ENCODE results near the gene YWHAE. TPM values are rescaled to one million over a fixed set of nuclear protein-coding genes. Genes with fewer than 3 reads are reported as not detected.

YWHAE gene
- total RNA-seq, 2 donors from 2014 or later = 643 to 716 TPM

DNA sequence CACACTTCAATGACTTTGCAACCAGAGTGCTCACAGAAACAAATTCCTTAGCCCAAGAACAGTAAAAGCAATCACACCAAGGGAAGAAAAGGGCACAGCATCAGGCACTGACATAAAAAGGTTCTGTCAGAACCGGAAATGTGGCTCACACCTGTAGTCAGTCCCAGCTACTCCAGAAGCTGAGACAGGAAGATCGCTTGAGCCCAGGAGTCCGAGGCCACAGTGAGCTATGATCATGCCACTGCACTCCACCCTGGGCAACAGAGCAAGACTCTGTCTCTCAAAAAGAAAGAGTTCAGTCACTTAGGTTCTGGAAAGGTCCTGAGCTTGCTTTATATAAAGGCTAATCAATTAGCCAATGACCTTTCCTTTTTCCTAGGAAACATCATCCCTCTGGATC is 22.7 kb downstream of the YWHAE start:
- Histone ChIP-seq H3K27me3 (replicated peaks; ENCODE audit: insufficient read depth) (no peaks in the 10 kb centered on the region), H3K9me3 (no peaks in the 10 kb centered on the region), H3K27ac (peak overlapping the region; percentile 47 to 65), H3K36me3 (no peaks in the 10 kb centered on the region), H3K4me1 (replicated peaks) (peaks cover 34% of the 10 kb centered on the region), H3K4me3 (no peak overlapping the region)
- no peak for DNase-seq (ENCODE audit: low spot score)
- TF ChIP-seq POLR2A (IDR thresholded peaks at IDR 0.05) (no peak), POLR2AphosphoS5 (IDR thresholded peaks at IDR 0.05) (no peak)
- TF ChIP-seq, protein P1, sequence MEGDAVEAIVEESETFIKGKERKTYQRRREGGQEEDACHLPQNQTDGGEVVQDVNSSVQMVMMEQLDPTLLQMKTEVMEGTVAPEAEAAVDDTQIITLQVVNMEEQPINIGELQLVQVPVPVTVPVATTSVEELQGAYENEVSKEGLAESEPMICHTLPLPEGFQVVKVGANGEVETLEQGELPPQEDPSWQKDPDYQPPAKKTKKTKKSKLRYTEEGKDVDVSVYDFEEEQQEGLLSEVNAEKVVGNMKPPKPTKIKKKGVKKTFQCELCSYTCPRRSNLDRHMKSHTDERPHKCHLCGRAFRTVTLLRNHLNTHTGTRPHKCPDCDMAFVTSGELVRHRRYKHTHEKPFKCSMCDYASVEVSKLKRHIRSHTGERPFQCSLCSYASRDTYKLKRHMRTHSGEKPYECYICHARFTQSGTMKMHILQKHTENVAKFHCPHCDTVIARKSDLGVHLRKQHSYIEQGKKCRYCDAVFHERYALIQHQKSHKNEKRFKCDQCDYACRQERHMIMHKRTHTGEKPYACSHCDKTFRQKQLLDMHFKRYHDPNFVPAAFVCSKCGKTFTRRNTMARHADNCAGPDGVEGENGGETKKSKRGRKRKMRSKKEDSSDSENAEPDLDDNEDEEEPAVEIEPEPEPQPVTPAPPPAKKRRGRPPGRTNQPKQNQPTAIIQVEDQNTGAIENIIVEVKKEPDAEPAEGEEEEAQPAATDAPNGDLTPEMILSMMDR (IDR thresholded peaks at IDR 0.05) = no peak
- 65% methylated on average over 3 of the region's 3 CpGs for WGBS
- intact Hi-C loops (cut with DNase I) = no loop called here

DNA sequence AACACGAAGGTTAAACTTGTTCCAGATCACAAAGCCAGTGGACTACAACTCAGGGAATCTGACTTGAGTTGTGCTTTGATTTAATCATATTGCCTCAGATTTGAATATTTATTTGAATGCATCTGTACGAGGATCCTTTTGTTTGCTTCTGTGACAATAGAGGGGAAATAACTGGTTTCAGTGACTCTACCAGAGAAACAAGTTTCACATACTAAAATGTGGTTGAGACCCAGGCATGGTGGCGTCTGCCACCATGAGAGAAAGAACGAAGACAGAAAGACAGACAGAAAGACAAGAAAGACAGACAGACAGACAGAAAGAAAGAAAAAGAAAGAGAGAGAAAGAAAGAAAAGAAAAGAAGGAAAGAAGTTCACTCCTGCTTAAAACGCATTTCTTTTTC is 24.0 kb downstream of the YWHAE start:
- intact Hi-C loops (cut with DNase I) = no loop called here
- no peak overlapping the region for H3K4me3 ChIP-seq
- H3K9me3 ChIP-seq = no peaks in the 10 kb centered on the region
- WGBS = 22% methylated on average over 5 of the region's 5 CpGs
- peak overlapping the region; percentile 47 to 65 for H3K27ac ChIP-seq
- no peaks in the 10 kb centered on the region for H3K27me3 ChIP-seq (replicated peaks; ENCODE audit: insufficient read depth)
- H3K36me3 ChIP-seq = no peaks in the 10 kb centered on the region
- TF ChIP-seq POLR2AphosphoS5 (IDR thresholded peaks at IDR 0.05) (no peak), POLR2A (IDR thresholded peaks at IDR 0.05) (no peak)
- TF ChIP-seq, protein P1 (IDR thresholded peaks at IDR 0.05) = no peak
- no peak for DNase-seq (ENCODE audit: low spot score)
- peaks cover 34% of the 10 kb centered on the region for H3K4me1 ChIP-seq (replicated peaks)

DNA sequence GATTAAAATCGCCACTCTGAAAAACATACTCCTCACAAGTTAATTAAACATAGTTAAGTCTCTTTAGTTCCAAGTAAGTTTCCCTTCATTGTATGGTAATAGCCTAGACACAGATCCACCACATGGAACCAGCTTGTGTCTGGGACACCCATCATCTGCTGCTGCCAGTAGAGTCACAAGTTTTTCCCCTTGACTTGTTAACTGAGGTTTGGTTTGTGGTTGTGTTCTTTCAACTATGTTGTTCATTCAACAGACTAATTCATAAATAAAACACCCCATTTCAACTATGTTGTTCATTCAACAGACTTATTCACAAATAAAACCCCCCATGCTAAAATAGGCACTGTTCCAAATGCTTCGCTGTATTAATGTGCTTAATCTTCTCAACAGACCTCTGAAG is 24.4 kb downstream of the YWHAE start:
- H3K27ac ChIP-seq = peak overlapping the region; percentile 47 to 65
- TF ChIP-seq POLR2A (IDR thresholded peaks at IDR 0.05) (no peak), POLR2AphosphoS5 (IDR thresholded peaks at IDR 0.05) (no peak)
- TF ChIP-seq, protein P1 (IDR thresholded peaks at IDR 0.05) = no peak
- no peak overlapping the region for H3K4me3 ChIP-seq
- no peaks in the 10 kb centered on the region for H3K27me3 ChIP-seq (replicated peaks; ENCODE audit: insufficient read depth)
- H3K9me3 ChIP-seq = no peaks in the 10 kb centered on the region
- H3K36me3 ChIP-seq = no peaks in the 10 kb centered on the region
- no peak for DNase-seq (ENCODE audit: low spot score)
- 20% methylated on average over 2 of the region's 2 CpGs for WGBS
- intact Hi-C loops (cut with DNase I) = no loop called here
- H3K4me1 ChIP-seq (replicated peaks) = peaks cover 34% of the 10 kb centered on the region

DNA sequence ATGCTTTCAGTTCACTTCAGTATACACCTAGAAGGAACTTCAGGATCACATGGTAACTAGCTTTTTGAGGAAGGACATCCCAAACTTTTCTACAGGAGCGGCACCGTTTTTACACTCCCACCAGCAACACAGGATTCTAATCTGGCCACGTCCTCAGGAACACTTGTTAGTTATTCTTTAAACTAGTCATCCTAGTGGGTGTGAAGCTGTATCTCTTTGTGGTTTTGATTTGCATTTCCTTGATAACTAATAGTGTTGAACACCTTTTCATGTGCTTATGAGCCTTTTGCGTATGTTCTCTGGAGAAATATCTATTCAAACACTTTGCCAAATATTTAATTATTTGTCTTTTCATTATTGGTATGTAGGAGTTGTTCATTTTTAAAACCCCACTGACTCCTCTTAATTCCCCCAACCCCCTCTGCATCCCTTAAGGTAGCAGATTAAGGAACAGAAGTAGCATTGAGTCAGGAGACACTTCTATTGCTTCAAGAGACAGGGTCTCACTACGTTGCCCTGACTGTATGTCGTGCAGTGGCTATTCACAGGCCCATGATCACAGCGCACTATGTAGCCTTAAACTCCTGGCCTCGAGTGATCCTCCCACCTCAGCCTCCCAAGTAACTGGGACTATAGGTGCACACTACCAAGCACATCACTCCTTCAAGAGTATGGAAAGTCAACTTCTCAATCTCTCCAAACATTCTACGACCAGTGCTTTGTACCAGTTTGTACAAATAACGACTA is 25.4 kb downstream of the YWHAE start:
- intact Hi-C loops (cut with DNase I) = no loop called here
- H3K27me3 ChIP-seq (replicated peaks; ENCODE audit: insufficient read depth) = no peaks in the 10 kb centered on the region
- H3K27ac ChIP-seq = peak overlapping the region in 1 of 2 donors; percentile 47
- no peak overlapping the region for H3K4me3 ChIP-seq
- H3K4me1 ChIP-seq (replicated peaks) = peaks cover 34% of the 10 kb centered on the region
- DNase-seq (ENCODE audit: low spot score) = no peak
- WGBS = 64% methylated on average over 10 of the region's 10 CpGs
- no peaks in the 10 kb centered on the region for H3K9me3 ChIP-seq
- TF ChIP-seq POLR2A (IDR thresholded peaks at IDR 0.05) = no peak
- TF ChIP-seq, protein P1 (IDR thresholded peaks at IDR 0.05) = no peak
- no peak for TF ChIP-seq POLR2AphosphoS5 (IDR thresholded peaks at IDR 0.05)
- H3K36me3 ChIP-seq = no peaks in the 10 kb centered on the region

DNA sequence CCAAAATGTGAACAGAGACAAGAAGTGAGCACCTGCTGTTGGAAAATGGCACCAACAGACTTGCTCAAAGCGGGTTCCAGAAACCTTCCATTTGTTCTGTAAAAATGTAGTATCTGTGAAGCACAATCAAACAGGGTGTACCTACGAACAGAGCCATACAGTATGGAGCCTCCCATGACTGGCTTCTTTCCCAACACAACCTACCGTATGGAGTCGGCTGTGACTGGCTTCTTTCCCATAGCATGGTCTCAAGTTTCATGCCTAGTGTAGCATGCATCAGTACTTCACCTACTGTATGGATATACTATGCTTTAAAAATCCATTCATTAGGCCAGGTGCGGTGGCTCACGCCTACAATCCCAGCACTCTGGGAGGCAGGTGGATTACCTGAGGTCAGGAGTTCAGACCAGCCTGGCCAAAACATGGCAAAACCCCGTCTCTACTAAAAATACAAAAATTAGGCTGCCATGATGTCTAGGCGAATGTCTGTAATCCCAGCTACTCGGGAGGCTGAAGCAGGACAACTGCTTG is 26.2 kb downstream of the YWHAE start:
- Histone ChIP-seq H3K36me3 (no peaks in the 10 kb centered on the region), H3K9me3 (no peaks in the 10 kb centered on the region), H3K4me3 (no peak overlapping the region), H3K27ac (peak overlapping the region in 1 of 2 donors; percentile 18), H3K4me1 (replicated peaks) (peaks cover 30% of the 10 kb centered on the region), H3K27me3 (replicated peaks; ENCODE audit: insufficient read depth) (no peaks in the 10 kb centered on the region)
- TF ChIP-seq, protein P1 (IDR thresholded peaks at IDR 0.05) = no peak
- TF ChIP-seq POLR2A (IDR thresholded peaks at IDR 0.05) (no peak), POLR2AphosphoS5 (IDR thresholded peaks at IDR 0.05) (no peak)
- no peak for DNase-seq (ENCODE audit: low spot score)
- intact Hi-C loops (cut with DNase I) = no loop called here
- 60% methylated on average over 9 of the region's 9 CpGs for WGBS
